Measurements from ENCODE around the gene FARSA.
"Not testable (repeated sequence)": the region's sequence is repeated elsewhere in the genome, so short reads cannot be mapped to it uniquely, and the experiment has no call there.

The FARSA gene

GRCh38 chr19:12937093-12937926 lies 3.8 kb upstream of the FARSA start:
- DNase-seq = peak; percentile 58

- peak; percentile 28 for DNase-seq
These were observed 3.1 kb upstream of the FARSA start for GRCh38 chr19:12936582-12936981.

- no peak for DNase-seq
These were observed 1.6 kb upstream of the FARSA start for GRCh38 chr19:12935071-12935470.

- DNase-seq = no peak
These were observed 872 bp downstream of the FARSA start for GRCh38 chr19:12932392-12933286.

GRCh38 chr19:12930002-12930645 lies 3.4 kb downstream of the FARSA start:
- no peak for DNase-seq

GRCh38 chr19:12924621-12925310 lies 8.7 kb downstream of the FARSA start:
- DNase-seq = no peak

GRCh38 chr19:12922959-12923358 lies 10.6 kb downstream of the FARSA start:
- no peak for DNase-seq

- DNase-seq = no peak
These were observed 12.5 kb downstream of the FARSA start for GRCh38 chr19:12921047-12921446.

GRCh38 chr19:12918253-12918652 lies 15.3 kb downstream of the FARSA start:
- DNase-seq = no peak

GRCh38 chr19:12915860-12916259 lies 17.7 kb downstream of the FARSA start:
- DNase-seq = not testable (repeated sequence)

- peak; percentile 57 for DNase-seq
These were observed 19.4 kb downstream of the FARSA start for GRCh38 chr19:12913851-12914690.

- DNase-seq = no peak
These were observed 20.4 kb downstream of the FARSA start for GRCh38 chr19:12913011-12913561.

- no peak for DNase-seq
These were observed 20.9 kb downstream of the FARSA start for GRCh38 chr19:12912571-12912970.

GRCh38 chr19:12907166-12907565 lies 26.3 kb downstream of the FARSA start:
- DNase-seq = no peak

GRCh38 chr19:12899891-12900518 lies 33.5 kb downstream of the FARSA start:
- DNase-seq = peak; percentile 60

GRCh38 chr19:12896460-12896859 lies 37.1 kb downstream of the FARSA start:
- DNase-seq = no peak

GRCh38 chr19:12893582-12893981 lies 39.9 kb downstream of the FARSA start:
- no peak for DNase-seq

- no peak for DNase-seq
These were observed 41.9 kb downstream of the FARSA start for GRCh38 chr19:12891553-12892021.

- peak; percentile 96 for DNase-seq
These were observed 42.5 kb downstream of the FARSA start, which contains the start of gene GCDH for GRCh38 chr19:12890787-12891552. TSS of gene GCDH (plus strand) at chr19:12891160. CDS start at chr19:12891305, 145 bp downstream.

- not testable (repeated sequence) for DNase-seq
These were observed 43.2 kb downstream of the FARSA start for GRCh38 chr19:12890299-12890786.

Measured in stimulated activated CD8-positive, alpha-beta memory T cell treated with anti-CD3 and anti-CD28 coated beads, Interleukin-4, amount 100 ng/mL, for 48 hours (primary cell).